Measurements from ENCODE around the gene CELA2B.
"Not testable (repeated sequence)": the region's sequence is repeated elsewhere in the genome, so short reads cannot be mapped to it uniquely, and the experiment has no call there.

The CELA2B gene

GRCh38 chr1:15469821-15470448, 6.0 kb upstream of the CELA2B start:
- DNase-seq, result not testable (repeated sequence)

DNA sequence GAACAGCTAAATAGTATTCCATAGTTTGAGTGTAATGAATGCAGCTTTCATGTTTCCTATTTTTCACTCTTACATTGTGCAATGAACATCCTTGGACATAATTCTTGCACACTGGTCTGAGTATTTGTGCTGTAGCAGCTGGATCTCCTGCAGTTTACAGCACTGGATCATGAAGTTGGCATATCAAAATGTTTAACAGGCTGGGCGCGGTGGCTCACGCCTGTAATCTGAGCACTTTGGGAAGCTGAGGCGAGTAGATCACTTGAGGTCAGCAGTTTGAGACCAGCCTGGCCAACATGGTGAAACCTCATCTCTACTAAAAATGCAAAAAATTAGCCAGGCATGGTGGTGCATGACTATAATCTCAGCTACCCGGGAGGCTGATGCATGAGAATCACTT, 4.8 kb upstream of the CELA2B start:
- DNase-seq, result not testable (repeated sequence)

GRCh38 chr1:15471723-15472122, 4.2 kb upstream of the CELA2B start:
- DNase-seq, result not testable (repeated sequence)

GRCh38 chr1:15472587-15472986, 3.3 kb upstream of the CELA2B start:
- no peak for DNase-seq

- no peak for DNase-seq
These were observed 1.0 kb downstream of the CELA2B start for GRCh38 chr1:15476927-15477326.

DNA sequence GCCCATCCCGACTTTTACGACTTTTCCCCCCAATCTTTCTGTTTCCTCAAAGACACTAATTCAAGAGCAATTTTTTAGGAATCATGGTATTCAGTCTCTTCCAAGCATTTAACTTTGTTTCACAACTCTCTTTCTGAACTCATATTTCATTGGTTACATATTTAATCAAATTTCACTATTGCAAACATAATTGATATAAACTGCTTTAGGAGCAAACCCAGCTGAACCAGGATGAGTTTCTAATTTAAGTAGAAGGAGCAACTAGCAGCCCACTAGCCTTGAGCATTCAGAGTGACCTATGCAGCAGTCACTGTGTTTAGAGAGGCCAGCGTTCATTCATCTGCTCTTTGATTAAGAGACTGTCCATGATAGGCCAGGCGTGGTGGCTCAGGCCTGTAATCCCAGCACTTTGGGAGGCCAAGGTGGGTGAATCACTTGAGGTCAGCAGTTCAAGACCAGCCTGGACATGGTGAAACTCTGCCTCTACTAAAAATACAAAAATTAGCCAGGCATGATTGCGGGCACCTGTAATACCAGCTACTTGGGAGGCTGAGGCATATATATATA, 1.8 kb downstream of the CELA2B start:
- no peak for DNase-seq

- no peak for DNase-seq
These were observed 3.9 kb downstream of the CELA2B start for GRCh38 chr1:15479654-15480347.

GRCh38 chr1:15482455-15482854, 6.6 kb downstream of the CELA2B start:
- DNase-seq, result not testable (repeated sequence)

DNA sequence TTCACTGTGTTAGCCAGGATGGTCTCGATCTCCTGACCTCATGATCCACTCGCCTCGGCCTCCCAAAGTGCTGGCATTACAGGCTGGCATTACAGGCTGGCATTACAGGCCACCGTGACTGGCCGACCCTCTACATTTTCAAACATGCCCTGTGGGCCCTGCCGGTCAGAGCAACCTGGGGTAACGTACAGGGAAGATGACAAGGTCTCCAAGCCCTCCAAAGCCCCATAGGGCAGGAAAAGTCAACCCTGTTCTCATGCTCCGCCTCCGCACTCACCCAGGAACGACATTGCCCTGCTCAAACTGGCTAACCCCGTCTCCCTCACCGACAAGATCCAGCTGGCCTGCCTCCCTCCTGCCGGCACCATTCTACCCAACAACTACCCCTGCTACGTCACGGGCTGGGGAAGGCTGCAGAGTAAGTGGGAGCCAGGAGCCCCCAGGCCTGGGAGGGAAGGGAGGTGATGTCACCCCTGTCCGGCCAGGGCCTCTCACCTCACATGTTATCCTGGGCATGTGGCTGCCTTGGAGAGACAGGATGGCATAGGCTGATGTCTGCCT, 7.2 kb downstream of the CELA2B start:
- DNase-seq, result not testable (repeated sequence)

- no peak for DNase-seq
These were observed 8.1 kb downstream of the CELA2B start for GRCh38 chr1:15483971-15484370.

DNA sequence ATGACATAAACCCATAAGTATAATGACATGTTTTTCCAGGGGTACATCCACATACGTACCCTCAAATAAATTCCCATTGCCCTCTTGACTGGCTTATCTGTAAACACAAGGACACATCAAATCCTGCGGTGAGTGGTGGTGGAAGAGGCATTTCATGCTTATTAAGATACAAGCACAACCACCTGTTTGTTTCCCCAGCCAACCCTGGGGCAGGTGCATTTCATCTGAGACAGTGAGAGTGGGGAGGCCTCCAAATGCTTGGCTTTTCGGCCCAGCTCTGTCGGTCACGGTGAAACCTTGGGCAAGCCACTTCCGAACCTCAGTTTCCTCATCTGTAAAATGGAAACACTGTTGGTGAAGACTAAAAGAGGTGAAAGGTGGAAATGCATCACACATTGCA, 8.5 kb downstream of the CELA2B start:
- not testable (repeated sequence) for DNase-seq

DNA sequence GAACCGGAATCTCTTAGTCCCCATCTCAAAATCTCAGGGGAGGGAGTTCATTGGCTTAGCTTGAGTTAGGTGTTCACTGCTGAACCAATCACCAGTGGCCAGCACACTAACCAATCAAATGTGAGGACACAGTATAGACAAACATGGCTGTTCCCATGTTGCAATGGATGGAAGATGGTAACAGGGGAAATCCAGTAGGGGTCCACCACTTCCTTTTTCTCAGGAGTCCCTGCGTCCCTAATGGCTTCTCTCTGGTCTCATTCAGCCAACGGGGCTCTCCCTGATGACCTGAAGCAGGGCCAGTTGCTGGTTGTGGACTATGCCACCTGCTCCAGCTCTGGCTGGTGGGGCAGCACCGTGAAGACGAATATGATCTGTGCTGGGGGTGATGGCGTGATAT, 9.7 kb downstream of the CELA2B start:
- no peak for DNase-seq

DNA sequence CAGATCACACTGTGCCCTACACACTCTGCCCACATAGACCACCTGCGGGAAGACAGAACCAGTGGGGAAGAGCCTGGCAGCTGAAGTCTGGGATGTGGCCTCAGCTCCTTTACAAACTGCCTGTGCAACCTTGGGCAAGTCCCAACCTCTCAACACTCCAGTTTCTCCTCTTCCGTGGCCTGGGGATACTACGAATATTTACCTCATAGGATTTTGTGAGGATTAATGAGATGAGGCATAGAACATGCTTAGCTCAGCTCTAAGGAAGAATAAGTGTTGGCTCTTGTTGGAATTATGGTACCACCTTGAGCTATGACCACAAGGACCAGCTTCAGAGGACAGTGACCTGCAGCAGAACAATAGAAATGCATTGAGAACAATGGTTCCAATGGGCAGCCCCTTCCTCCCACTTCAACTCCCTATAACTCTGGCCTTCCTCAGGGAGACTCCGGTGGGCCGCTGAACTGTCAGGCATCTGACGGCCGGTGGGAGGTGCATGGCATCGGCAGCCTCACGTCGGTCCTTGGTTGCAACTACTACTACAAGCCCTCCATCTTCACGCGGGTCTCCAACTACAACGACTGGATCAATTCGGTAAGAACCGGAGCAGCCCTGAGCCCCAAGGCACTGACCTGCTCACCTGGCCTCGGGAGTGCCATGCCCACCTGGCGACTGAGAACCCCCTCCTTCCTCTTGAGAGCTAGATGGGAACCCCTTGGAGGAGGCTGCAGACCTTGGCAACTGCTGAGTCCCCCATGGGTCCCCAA, 11.1 kb downstream of the CELA2B start:
- not testable (repeated sequence) for DNase-seq

- DNase-seq, result no peak
These were observed 12.5 kb downstream of the CELA2B start for GRCh38 chr1:15488371-15488770.

- peak; percentile 58 for DNase-seq
These were observed 13.3 kb downstream of the CELA2B start for GRCh38 chr1:15489052-15489736.

DNA sequence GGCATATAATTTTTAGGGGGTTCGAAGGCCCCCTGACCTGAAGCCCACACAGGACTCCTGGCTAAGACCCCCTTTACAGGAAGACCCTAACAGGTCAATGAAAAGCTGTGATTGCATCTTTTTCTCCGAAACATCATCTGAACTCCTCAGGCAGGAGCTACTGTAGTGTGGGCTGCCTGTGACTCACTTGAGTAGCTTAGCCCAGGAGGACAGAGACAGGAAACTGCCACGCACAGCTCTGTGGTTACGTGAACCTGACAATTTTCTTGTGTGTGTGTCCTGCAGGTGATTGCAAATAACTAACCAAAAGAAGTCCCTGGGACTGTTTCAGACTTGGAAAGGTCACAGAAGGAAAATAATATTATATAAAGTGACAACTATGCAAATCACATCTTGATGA, 15.1 kb downstream of the CELA2B start:
- not testable (repeated sequence) for DNase-seq

DNA sequence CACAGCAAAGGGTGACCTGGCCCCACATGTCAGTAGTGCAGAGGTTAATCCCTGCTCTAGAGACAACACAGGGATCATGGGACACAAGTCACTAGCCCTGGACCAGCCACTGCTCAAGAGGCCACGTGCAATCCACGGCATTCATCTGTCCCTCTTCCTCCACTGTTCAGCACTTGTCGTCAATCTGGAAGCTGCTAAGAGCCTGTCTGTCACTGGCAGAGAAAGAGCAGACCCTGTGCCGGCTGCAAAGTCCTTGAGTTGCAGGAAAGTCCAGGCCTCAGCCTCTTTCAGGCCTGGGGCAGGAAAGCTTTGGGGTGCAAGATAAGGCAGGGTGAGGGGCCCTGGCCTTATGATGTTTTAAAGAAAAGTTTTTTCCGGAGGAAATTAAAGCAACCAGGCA, 16.7 kb downstream of the CELA2B start:
- no peak for DNase-seq

DNA sequence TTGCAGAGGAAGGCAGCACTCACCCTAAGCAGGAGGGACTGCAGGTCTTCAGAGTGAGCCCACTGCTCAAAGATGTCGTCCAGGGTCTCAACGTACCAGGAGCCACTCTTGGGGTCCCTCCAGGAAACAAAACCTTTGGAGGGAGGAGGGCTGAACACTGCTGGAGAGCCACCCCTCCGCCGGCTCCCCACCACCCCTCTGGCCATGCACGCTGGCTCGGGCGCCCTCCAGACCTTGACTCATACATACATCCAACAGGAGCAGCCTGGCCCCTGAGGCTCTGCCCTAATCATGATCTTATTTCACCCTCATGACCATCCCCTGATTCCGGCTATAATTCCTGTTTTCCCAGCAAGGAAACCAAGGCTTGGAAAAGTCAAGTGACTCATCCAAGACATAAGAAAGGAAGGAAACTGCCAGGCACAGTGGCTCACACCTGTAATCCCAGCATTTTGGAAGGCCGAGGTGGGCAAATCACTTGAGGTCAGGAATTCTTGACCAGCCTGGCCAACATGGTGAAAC, 18.0 kb downstream of the CELA2B start:
- DNase-seq, result no peak

GRCh38 chr1:15500184-15501178, 24.6 kb downstream of the CELA2B start:
- no peak for DNase-seq

DNA sequence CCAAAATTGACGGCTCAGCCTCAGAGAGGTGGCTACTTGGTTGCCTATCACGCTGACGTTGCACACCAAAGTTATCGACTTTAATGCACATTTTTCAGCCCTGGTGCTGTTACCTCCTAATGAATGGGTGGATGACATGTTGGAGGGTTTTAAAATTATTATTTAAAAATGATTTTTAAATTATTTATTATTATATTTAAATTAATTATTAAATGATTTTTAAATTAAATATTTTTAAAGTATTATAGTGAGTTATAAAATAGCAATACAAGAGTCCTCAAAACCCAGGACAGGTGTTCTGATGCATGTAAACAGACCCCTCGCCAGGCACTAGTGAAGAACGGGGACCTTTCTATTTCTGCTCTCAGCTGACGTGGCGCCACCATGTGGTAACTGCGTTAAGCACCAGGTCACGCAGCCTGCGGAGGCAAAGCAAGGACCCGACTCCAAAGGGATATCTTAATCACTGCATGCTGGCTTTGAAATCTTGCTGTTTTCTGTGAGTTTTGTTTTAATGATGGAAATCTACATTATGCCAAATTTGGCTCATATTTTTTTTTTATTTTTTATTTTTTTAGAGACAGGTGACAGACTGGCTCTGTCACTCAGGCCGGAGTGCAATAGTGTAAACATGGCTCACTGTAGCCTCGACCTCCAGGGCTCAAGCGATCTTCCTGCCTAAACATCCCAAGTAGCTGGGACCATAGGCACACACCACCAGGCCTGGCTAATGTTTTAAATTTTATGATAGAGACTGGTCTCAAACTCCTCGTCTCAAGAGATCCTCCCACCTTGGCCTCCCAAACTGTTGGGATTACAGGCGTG, 25.5 kb downstream of the CELA2B start:
- peak; percentile 38 for DNase-seq
